ENCODE data around the gene ADPGK.

Gene ADPGK

DNA sequence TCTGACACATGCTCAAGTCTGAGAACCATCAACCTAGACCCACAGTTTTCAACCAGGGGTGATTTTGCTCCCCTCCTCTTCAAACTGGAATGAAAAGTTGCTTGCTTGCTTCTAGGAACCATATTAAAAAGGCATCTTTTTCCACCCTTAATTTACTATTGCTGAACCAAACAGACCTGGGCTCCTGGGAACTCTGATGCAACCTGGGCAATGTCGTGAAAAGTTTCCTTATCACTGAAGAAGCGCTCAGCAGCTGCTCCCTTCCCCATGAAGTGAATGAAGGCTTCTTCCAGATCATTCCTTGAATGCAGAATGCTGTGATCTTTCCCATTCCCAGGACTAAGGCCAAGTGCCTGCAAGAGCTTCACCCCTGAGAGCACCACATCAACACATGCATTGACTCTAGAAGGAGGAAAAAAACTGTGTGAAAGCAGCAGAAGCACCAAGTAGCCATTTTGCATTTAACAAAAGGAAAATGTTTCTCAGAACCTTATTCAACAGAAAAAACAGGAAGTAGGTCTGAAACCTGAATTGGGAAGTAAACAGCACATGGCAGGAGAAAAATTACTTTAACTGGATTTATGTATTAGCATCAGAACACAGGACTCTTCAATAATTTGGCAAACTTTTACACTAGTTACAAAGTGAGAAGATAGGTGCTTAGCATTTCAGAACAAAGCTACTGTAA, 8.7 kb downstream of the ADPGK start:
- no peaks in the 10 kb centered on the region for H3K27me3 ChIP-seq (ENCODE audit: insufficient read depth, low read length, poor library complexity, severe bottlenecking)
- H3K4me1 ChIP-seq (ENCODE audit: insufficient read depth, low read length, poor library complexity, severe bottlenecking), result peaks cover 16% of the 10 kb centered on the region
- H3K4me3 ChIP-seq (ENCODE audit: low read length, poor library complexity, severe bottlenecking), result no peak overlapping the region
- TF ChIP-seq EZH2phosphoT487 (IDR thresholded peaks at IDR 0.05; ENCODE audit: borderline replicate concordance), result no peak
- TF ChIP-seq, protein P1, sequence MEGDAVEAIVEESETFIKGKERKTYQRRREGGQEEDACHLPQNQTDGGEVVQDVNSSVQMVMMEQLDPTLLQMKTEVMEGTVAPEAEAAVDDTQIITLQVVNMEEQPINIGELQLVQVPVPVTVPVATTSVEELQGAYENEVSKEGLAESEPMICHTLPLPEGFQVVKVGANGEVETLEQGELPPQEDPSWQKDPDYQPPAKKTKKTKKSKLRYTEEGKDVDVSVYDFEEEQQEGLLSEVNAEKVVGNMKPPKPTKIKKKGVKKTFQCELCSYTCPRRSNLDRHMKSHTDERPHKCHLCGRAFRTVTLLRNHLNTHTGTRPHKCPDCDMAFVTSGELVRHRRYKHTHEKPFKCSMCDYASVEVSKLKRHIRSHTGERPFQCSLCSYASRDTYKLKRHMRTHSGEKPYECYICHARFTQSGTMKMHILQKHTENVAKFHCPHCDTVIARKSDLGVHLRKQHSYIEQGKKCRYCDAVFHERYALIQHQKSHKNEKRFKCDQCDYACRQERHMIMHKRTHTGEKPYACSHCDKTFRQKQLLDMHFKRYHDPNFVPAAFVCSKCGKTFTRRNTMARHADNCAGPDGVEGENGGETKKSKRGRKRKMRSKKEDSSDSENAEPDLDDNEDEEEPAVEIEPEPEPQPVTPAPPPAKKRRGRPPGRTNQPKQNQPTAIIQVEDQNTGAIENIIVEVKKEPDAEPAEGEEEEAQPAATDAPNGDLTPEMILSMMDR (conservative IDR thresholded peaks at IDR 0.05; ENCODE audit: low read length), result no peak
- H2AFZ ChIP-seq (ENCODE audit: low read length), result no peak overlapping the region
- H4K20me1 ChIP-seq (ENCODE audit: insufficient read depth, low read length, poor library complexity, severe bottlenecking), result peaks cover 7% of the 10 kb centered on the region
- H3K4me2 ChIP-seq (ENCODE audit: low read depth, low read length, poor library complexity, severe bottlenecking), result peak overlapping the region; percentile 40
- H3K36me3 ChIP-seq (ENCODE audit: insufficient read depth, low read length), result peaks cover 42% of the 10 kb centered on the region; the same call in 1 of the 2 replicates
- H3K79me2 ChIP-seq (ENCODE audit: insufficient read depth, low read length), result peaks cover 48% of the 10 kb centered on the region
- no peaks in the 10 kb centered on the region for H3F3A ChIP-seq (ENCODE audit: low read depth)
- no peaks in the 10 kb centered on the region for H3K9me2 ChIP-seq (replicated peaks; ENCODE audit: low read depth, low read length)
- no peak overlapping the region for H3K9ac ChIP-seq (ENCODE audit: low read depth, low read length, poor library complexity, severe bottlenecking)
- no peaks in the 10 kb centered on the region for H3K9me3 ChIP-seq (ENCODE audit: insufficient read depth, low read depth, low read length)

DNA sequence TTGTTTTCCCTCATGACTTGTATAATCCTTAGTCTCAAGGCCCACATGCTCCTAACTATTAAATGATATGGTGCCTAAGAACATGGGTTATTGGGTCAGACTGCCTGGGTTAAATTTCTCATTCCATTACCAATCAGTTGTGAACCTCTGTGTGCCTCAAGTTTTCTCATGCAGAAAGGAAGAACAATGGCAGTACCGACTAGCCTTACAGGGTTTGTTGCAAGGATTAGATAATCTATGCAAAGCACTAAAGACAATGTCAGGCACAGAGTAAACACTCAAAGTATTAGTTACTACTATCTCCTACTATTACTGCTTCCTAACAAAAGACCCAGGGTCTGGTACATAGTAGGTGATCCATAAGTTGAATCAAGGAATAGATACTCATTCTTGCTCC, 12.2 kb downstream of the ADPGK start:
- H3K4me2 ChIP-seq (ENCODE audit: low read depth, low read length, poor library complexity, severe bottlenecking), result no peak overlapping the region
- H3F3A ChIP-seq (ENCODE audit: low read depth), result no peaks in the 10 kb centered on the region
- peaks cover 12% of the 10 kb centered on the region; the same call in 1 of the 2 replicates for H3K9me3 ChIP-seq (ENCODE audit: insufficient read depth, low read depth, low read length)
- no peak overlapping the region for H3K4me3 ChIP-seq (ENCODE audit: low read length, poor library complexity, severe bottlenecking)
- peaks cover 2% of the 10 kb centered on the region for H4K20me1 ChIP-seq (ENCODE audit: insufficient read depth, low read length, poor library complexity, severe bottlenecking)
- TF ChIP-seq EZH2phosphoT487 (IDR thresholded peaks at IDR 0.05; ENCODE audit: borderline replicate concordance), result no peak
- TF ChIP-seq, protein P1 (conservative IDR thresholded peaks at IDR 0.05; ENCODE audit: low read length), result 0 out of 2 replicates have a peak, but pooled peaks have one; percentile 4
- no peaks in the 10 kb centered on the region for H3K27me3 ChIP-seq (ENCODE audit: insufficient read depth, low read length, poor library complexity, severe bottlenecking)
- no peak overlapping the region for H2AFZ ChIP-seq (ENCODE audit: low read length)
- no peak overlapping the region for H3K9ac ChIP-seq (ENCODE audit: low read depth, low read length, poor library complexity, severe bottlenecking)
- no peaks in the 10 kb centered on the region for H3K9me2 ChIP-seq (replicated peaks; ENCODE audit: low read depth, low read length)
- peaks cover 21% of the 10 kb centered on the region; the same call in 1 of the 2 replicates for H3K79me2 ChIP-seq (ENCODE audit: insufficient read depth, low read length)
- peaks cover 72% of the 10 kb centered on the region; the same call in 1 of the 2 replicates for H3K36me3 ChIP-seq (ENCODE audit: insufficient read depth, low read length)
- H3K4me1 ChIP-seq (ENCODE audit: insufficient read depth, low read length, poor library complexity, severe bottlenecking), result peaks cover 8% of the 10 kb centered on the region

DNA sequence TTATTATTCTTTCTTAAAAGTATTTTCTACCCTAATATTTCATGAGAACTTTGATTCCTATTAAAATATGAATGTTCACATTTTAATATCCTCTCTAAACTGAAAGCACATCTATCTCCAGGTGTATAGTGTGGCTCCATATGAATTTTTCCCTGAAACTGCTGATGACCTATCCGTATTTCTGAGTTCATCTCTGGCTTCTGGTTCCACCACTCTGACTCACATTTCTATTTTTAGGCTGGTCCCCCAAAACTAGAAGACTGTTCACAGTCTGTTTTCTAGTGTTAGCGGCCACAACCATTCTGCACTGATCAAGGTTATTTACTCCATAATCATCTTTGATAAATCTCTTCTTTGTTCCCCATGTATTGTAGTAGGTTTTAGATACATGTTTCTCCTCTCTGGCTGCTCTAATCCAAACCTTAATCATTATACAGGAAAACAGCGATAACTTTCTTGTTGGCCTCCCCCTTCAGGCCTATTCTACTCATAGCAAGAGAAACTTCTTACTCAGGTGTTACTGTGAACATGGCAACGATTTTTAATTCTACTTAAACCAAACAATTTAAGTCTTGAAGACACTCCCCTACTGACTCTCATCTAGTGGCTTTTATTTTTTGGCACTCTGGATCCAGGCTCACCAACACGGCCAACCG, 12.8 kb downstream of the ADPGK start:
- H3K9me3 ChIP-seq (ENCODE audit: insufficient read depth, low read depth, low read length), result peaks cover 16% of the 10 kb centered on the region; the same call in 1 of the 2 replicates

More for the DNA sequence above, 12.8 kb downstream of the ADPGK start:
- no peak overlapping the region for H3K4me3 ChIP-seq (ENCODE audit: low read length, poor library complexity, severe bottlenecking)
- H3K9me2 ChIP-seq (replicated peaks; ENCODE audit: low read depth, low read length), result no peaks in the 10 kb centered on the region
- H3K9ac ChIP-seq (ENCODE audit: low read depth, low read length, poor library complexity, severe bottlenecking), result no peak overlapping the region
- peaks cover 20% of the 10 kb centered on the region; the same call in 1 of the 2 replicates for H3K79me2 ChIP-seq (ENCODE audit: insufficient read depth, low read length)
- H3K4me2 ChIP-seq (ENCODE audit: low read depth, low read length, poor library complexity, severe bottlenecking), result no peak overlapping the region
- no peaks in the 10 kb centered on the region for H4K20me1 ChIP-seq (ENCODE audit: insufficient read depth, low read length, poor library complexity, severe bottlenecking)
- peaks cover 7% of the 10 kb centered on the region for H3K4me1 ChIP-seq (ENCODE audit: insufficient read depth, low read length, poor library complexity, severe bottlenecking)
- H3K36me3 ChIP-seq (ENCODE audit: insufficient read depth, low read length), result peaks cover 77% of the 10 kb centered on the region; the same call in 1 of the 2 replicates
- H2AFZ ChIP-seq (ENCODE audit: low read length), result no peak overlapping the region
- no peaks in the 10 kb centered on the region for H3K27me3 ChIP-seq (ENCODE audit: insufficient read depth, low read length, poor library complexity, severe bottlenecking)
- TF ChIP-seq, protein P1 (conservative IDR thresholded peaks at IDR 0.05; ENCODE audit: low read length), result peak; percentile 42
- no peak for TF ChIP-seq EZH2phosphoT487 (IDR thresholded peaks at IDR 0.05; ENCODE audit: borderline replicate concordance)
- H3F3A ChIP-seq (ENCODE audit: low read depth), result no peaks in the 10 kb centered on the region

Measured in Loucy (cell line).